ENCODE data around the gene OST4. TPM values are rescaled to one million over a fixed set of nuclear protein-coding genes. Genes with fewer than 3 reads are reported as not detected.

The OST4 gene
- total RNA-seq, 1 experiment from 2014 or later: 166 TPM

- H2AFZ ChIP-seq: no peak overlapping the region
- CTCF ChIA-PET: no interaction called here
- no peaks in the 10 kb centered on the region for H3K27me3 ChIP-seq (ENCODE audit: insufficient read depth, low read depth)
- H3K4me1 ChIP-seq (replicated peaks; ENCODE audit: insufficient read depth): peaks cover 11% of the 10 kb centered on the region
- H3K4me3 ChIP-seq: no peak overlapping the region
- intact Hi-C loops (cut with micrococcal nuclease; ENCODE audit: unreplicated experiment): no loop called here
- no peak overlapping the region for H3K27ac ChIP-seq
- POLR2A ChIA-PET (ENCODE audit: unreplicated experiment): no interaction called here
- peaks cover 27% of the 10 kb centered on the region for H3F3A ChIP-seq (ENCODE audit: insufficient read depth, low read depth)
- no peak for DNase-seq
- no TSS peak for BruUV-seq (replicated peaks)
- no peak overlapping the region for H3K4me2 ChIP-seq
- H3K9me3 ChIP-seq (ENCODE audit: insufficient read depth, low read depth): no peaks in the 10 kb centered on the region
- peaks cover 28% of the 10 kb centered on the region for H3K36me3 ChIP-seq (ENCODE audit: low read depth)
- no peaks in the 10 kb centered on the region for H3K9me2 ChIP-seq (ENCODE audit: insufficient read depth)
- H4K20me1 ChIP-seq (ENCODE audit: insufficient read depth): peaks cover 12% of the 10 kb centered on the region; the same call in 1 of the 2 replicates
- TF ChIP-seq CTCF (conservative IDR thresholded peaks at IDR 0.05): no peak
- no peak for TF ChIP-seq EZH2 (IDR thresholded peaks at IDR 0.05; ENCODE audit: low read depth)
- peaks cover 29% of the 10 kb centered on the region for H3K79me2 ChIP-seq (ENCODE audit: low read depth)
Measured at GRCh38 chr2:27067385-27067784, 4.1 kb downstream of the OST4 start.

- CTCF ChIA-PET: interaction anchor here (0.7 kb wide), 1 partner anchor 219 kb away, joined by 5 read pairs; no protein-coding TSS in a partner anchor
- H4K20me1 ChIP-seq (ENCODE audit: insufficient read depth): peaks cover 18% of the 10 kb centered on the region; the same call in 1 of the 2 replicates
- TF ChIP-seq EZH2 (IDR thresholded peaks at IDR 0.05; ENCODE audit: low read depth) (no peak), CTCF (conservative IDR thresholded peaks at IDR 0.05) (no peak)
- H3K4me1 ChIP-seq (replicated peaks; ENCODE audit: insufficient read depth): peaks cover 6% of the 10 kb centered on the region
- H2AFZ ChIP-seq: no peak overlapping the region
- H3K27ac ChIP-seq: no peak overlapping the region
- no peaks in the 10 kb centered on the region for H3K9me2 ChIP-seq (ENCODE audit: insufficient read depth)
- H3K9me3 ChIP-seq (ENCODE audit: insufficient read depth, low read depth): no peaks in the 10 kb centered on the region
- H3F3A ChIP-seq (ENCODE audit: insufficient read depth, low read depth): peaks cover 31% of the 10 kb centered on the region
- DNase-seq: no peak
- no TSS peak for BruUV-seq (replicated peaks)
- intact Hi-C loops (cut with micrococcal nuclease; ENCODE audit: unreplicated experiment): no loop called here
- no peak overlapping the region for H3K4me2 ChIP-seq
- POLR2A ChIA-PET (ENCODE audit: unreplicated experiment): interaction anchor here (0.6 kb wide), 1 partner anchor 147 kb away, joined by 3 read pairs; the partner anchor contains the start of genes ATRAID and SLC5A6
- H3K27me3 ChIP-seq (ENCODE audit: insufficient read depth, low read depth): no peaks in the 10 kb centered on the region
- H3K36me3 ChIP-seq (ENCODE audit: low read depth): peaks cover 29% of the 10 kb centered on the region
- H3K4me3 ChIP-seq: no peak overlapping the region
- peaks cover 16% of the 10 kb centered on the region for H3K79me2 ChIP-seq (ENCODE audit: low read depth)
Measured at GRCh38 chr2:27065128-27065527, 6.3 kb downstream of the OST4 start.

- Histone ChIP-seq H3K27ac (no peak overlapping the region), H3F3A (ENCODE audit: insufficient read depth, low read depth) (peaks cover 29% of the 10 kb centered on the region), H3K9me3 (ENCODE audit: insufficient read depth, low read depth) (no peaks in the 10 kb centered on the region), H3K27me3 (ENCODE audit: insufficient read depth, low read depth) (no peaks in the 10 kb centered on the region), H4K20me1 (ENCODE audit: insufficient read depth) (peaks cover 12% of the 10 kb centered on the region; the same call in 1 of the 2 replicates), H3K4me2 (no peak overlapping the region), H3K79me2 (ENCODE audit: low read depth) (no peaks in the 10 kb centered on the region), H2AFZ (no peak overlapping the region), H3K4me3 (no peak overlapping the region), H3K36me3 (ENCODE audit: low read depth) (peaks cover 19% of the 10 kb centered on the region), H3K4me1 (replicated peaks; ENCODE audit: insufficient read depth) (no peaks in the 10 kb centered on the region), H3K9me2 (ENCODE audit: insufficient read depth) (no peaks in the 10 kb centered on the region)
- intact Hi-C loops (cut with micrococcal nuclease; ENCODE audit: unreplicated experiment): no loop called here
- no TSS peak for BruUV-seq (replicated peaks)
- POLR2A ChIA-PET (ENCODE audit: unreplicated experiment): interaction anchor here (0.5 to 0.7 kb wide), 2 partner anchors 9 to 111 kb away, joined by 3 to 5 read pairs; partner anchors contain the start of gene AGBL5
- TF ChIP-seq EZH2 (IDR thresholded peaks at IDR 0.05; ENCODE audit: low read depth): no peak
- DNase-seq: no peak
- CTCF ChIA-PET: no interaction called here
Measured at GRCh38 chr2:27060323-27060722, 11.1 kb downstream of the OST4 start.

All from PC-9 (cell line).